ENCODE measurements around the gene GCDH.
"Not testable (repeated sequence)": the region's sequence is repeated elsewhere in the genome, so short reads cannot be mapped to it uniquely, and the experiment has no call there.

Gene GCDH

DNA sequence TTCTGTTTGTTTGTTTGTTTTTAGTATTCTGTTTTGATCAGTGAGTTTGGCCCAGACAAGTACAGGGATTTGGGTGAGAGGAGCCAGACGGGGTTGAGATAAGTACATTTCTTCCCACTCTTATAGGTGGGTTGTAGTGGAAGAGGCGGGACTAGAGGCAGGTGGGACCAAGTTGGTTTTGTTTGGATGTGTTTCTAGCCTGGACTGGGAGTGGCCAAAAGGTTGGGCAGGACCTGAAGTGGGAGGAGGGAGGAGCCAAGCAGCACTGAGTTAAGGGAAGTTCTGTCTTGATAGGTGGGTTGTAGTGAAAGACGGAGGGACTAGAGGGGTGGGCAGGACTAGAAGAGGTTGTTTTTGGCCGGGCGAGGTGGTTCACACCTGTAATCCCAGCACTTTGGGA is 18.7 kb upstream of the GCDH start:
- DNase-seq (ENCODE audit: low read depth in 3 of 3, low spot score in 1 of 3) = no peak

DNA sequence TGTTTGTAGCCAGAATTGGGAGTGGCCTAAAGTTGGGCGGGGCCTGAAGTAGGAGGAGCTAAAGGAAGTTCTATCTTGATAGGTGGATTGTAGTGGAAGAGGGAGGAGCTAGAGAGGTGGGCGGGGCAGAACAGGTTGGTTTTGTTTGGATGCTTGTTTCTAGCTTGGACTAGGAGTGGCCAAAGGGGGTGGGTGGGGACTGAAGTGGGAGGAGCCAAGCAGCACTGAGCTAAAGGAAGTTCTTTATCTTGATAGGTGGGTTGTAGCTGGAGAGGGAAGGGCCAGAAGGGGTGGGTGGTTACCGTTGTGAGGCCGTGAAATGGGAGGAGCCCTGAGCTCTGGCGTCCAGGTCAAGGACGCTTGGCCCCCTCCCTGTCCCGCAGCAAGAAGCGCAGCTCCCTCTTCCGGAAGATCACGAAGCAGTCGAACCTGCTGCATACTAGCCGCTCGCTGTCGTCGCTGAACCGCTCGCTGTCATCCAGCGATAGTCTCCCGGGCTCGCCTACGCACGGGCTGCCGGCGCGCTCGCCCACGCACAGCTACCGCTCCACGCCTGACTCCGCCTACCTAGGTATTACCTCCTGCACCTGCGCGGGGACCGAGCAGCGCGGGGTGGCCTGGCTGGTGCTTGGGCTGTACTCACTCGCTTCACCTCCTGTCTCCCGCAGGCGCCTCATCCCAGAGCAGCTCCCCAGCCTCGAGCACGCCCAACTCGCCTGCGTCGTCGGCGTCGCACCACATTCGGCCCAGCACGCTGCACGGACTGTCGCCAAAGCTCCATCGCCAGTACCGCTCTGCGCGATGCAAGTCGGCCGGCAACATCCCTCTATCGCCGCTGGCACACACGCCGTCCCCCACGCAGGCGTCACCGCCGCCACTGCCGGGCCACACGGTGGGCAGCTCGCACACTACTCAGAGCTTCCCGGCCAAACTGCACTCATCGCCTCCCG is 17.7 kb upstream of the GCDH start:
- no peak for DNase-seq (ENCODE audit: low read depth in 3 of 3, low spot score in 1 of 3)

DNA sequence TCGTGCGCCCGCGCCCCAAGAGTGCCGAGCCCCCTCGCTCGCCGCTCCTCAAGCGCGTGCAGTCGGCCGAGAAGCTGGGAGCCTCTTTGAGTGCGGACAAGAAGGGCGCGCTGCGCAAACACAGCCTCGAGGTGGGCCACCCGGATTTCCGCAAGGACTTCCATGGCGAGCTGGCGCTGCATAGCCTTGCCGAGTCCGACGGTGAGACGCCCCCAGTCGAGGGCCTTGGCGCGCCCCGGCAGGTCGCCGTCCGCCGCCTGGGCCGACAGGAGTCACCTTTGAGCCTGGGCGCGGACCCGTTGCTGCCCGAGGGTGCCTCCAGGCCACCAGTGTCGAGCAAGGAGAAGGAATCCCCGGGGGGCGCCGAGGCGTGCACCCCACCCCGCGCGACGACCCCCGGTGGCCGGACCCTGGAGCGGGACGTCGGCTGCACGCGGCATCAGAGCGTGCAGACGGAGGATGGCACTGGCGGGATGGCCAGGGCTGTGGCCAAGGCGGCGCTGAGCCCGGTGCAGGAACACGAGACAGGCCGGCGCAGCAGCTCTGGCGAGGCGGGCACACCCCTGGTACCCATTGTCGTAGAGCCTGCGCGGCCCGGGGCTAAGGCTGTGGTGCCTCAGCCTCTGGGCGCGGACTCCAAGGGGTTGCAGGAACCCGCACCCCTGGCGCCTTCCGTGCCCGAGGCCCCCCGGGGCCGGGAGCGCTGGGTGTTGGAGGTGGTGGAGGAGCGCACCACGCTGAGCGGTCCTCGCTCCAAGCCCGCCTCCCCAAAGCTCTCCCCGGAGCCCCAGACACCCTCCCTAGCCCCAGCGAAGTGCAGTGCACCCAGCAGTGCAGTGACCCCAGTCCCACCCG is 16.8 kb upstream of the GCDH start:
- no peak for DNase-seq (ENCODE audit: low read depth in 3 of 3, low spot score in 1 of 3)

DNA sequence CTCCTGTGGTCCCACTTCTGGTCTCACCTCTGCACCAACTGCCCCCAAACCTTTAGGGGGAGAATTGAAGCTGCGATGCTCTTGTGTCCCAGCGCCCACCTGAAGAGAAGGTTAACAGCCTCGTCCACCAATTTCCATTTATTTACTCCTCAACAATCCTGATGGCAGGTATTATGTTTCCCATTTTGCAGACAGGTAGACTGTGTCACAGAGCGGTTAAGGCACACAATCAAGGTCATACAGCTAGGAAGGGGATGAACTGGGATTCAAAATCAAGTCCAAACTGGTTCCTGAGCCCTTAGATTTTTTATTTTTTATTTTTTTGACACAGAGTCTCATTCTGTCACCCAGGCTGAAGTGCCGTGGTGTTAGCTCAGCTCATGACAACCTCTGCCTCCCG is 15.9 kb upstream of the GCDH start:
- DNase-seq (ENCODE audit: low read depth in 3 of 3, low spot score in 1 of 3) = no peak

DNA sequence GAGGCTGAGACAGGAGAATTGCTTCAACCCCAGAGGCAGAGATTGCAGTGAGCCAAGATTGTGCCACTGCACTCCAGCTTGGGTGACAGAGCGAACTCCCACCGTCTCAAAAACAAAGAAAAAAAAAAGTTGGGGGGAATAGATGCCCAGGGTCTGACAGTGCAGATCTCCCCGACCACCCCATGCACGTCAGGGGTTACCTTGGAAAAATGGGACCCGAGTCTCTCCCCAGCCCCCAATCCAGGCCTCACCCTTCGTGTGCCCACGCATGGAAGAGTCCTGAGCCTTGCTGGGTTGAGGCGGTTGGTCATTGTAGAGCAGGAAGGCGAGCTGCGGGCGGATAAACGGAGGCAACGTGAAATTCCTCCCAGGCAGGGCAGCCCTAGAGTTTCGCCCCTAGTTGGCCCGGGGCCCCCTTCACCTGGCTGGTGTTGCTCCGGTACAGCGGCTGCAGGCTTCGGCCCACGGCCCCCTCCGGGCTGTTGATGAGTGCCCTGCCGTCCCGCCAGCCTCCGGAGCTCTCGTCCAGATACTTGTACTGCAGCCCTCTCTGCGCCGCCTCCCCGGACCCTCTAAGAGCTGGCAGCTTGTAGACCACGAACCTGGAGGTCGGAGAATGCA is 10.3 kb upstream of the GCDH start:
- DNase-seq (ENCODE audit: low read depth in 3 of 3, low spot score in 1 of 3) = no peak

DNA sequence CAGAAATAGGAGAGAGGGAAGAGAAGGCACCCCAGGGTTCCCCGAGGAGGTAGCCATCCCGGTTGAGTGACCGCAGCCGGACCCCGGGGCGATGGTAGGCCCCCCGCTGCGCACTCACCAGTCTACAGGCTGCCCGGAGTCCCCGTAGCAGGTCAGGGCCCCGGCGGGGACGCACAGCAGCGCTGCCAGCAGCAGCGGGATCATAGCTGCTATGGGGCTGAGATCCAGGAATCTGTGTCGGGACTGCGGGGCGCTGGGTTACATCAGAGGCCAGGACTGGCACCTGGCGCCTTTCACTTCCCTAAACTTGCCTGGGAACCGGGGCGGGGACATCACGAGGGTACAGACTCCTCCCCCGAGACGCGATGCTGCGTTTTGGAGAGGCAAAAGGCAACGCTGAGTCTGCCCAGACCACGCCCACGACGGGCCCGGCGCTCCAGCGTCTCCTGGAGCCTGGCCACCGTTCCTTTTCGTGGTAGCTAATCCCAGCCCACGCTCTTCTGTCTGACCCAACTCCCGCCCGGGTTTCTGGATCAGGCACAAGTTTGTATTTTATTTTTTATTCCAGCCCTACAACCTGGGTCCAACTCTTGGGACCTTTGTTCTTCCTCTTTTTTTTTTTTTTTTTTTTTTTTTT is 9.7 kb upstream of the GCDH start, which contains the start of gene DNASE2:
Gene DNASE2, minus strand, starts transcription at position 278 of the 637 bp plus-strand sequence. Its CDS starts 74 bp downstream, at position 204.
- peak; percentile 69 to 78 (median 71) for DNase-seq (ENCODE audit: low read depth in 3 of 3, low spot score in 1 of 3)

DNA sequence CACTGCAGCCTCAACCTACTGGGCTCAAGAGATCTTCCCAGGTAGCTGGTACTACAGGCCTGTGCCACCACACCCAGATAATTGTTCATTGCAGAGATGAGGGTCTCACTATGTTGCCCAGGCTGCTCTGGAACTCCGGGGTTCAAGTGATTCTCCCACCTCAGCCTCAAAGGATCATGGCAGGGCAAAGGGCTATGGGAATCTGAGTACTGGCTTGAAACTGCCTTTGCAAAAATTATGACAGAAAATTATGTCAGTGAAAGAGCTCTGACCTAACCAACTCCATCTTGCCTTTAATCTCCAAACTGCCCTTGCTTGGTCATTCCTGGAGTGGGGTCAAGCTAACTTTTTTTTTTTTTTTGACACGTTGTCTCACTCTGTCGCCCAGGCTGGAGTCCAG is 8.4 kb upstream of the GCDH start:
- no peak for DNase-seq (ENCODE audit: low read depth in 3 of 3, low spot score in 1 of 3)

DNA sequence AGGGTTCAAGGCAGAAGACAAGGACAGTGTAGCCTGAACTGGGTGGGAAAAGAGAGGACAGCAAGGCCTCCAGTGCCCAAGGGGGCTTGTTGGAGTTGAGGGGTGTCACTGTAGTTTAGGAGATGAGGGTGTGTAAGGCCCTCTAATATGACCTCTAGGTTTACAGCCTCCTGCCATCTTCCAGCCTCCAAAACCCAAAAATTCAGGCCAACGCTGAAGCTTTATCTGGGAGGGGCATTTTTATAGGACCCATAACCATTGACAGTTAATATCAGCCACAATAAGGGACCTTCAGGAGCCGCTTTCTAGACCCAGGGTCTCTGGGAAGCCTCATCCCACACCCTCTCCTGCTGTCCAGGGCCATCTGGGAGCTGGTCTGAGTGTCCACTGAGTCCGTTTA is 6.8 kb upstream of the GCDH start:
- no peak for DNase-seq (ENCODE audit: low read depth in 3 of 3, low spot score in 1 of 3)

DNA sequence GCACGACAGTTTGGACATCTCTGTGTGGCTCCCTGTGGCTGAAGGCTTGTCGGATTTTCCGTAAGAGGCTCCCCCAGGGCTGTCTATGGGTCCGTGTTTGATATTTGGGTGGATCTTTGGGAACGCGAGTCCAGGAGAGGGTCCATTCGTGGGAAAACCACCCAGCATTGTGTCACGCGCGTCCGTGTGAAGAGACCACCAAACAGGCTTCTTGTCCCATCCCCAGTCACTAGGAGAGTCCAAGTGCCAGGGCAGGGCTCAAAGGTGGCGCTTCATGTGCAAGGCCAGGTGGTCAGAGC is 6.4 kb upstream of the GCDH start:
- DNase-seq (ENCODE audit: low read depth in 3 of 3, low spot score in 1 of 3) = no peak

DNA sequence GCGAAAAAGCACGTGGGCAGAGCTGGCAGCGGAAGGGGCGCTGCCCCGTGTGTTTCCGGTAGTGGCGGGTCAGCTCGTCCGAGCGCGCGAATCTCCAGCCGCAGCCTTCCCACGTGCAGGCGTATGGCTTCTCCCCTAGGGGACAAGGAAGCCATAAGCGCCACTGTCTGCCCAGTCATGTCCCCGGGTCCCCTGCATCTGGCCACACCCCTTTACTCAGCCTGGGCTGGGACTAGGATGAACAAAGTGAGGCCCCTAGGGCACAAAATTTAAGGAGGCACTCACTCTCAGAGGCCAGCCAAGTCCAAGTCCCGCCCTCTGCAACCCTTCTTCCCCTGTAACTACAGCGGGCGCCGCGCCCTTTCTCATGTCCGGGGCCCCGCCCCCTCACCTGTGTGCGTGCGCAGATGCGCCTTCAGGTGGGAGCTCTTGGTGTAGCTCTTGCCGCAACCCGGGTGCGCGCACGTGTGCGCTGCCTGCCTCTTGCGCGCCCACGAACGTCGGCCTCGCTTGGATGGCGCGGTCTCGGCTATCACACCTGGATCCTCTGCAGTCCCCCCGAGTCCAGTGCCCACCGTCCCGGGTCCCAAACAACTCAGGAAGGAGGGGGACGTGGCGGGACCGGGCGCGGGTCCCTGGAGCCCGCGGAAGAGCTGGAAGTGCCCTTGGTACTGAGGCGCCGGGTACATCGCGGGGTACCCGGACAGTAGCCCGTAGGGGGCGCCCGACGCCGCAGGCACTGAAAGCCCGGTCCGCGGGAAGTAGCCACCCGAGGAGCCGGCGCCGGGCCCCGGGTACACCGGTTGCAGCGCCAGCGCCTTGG is 5.8 kb upstream of the GCDH start:
- DNase-seq (ENCODE audit: low read depth in 3 of 3, low spot score in 1 of 3) = peak; percentile 60 to 85 (median 66)

DNA sequence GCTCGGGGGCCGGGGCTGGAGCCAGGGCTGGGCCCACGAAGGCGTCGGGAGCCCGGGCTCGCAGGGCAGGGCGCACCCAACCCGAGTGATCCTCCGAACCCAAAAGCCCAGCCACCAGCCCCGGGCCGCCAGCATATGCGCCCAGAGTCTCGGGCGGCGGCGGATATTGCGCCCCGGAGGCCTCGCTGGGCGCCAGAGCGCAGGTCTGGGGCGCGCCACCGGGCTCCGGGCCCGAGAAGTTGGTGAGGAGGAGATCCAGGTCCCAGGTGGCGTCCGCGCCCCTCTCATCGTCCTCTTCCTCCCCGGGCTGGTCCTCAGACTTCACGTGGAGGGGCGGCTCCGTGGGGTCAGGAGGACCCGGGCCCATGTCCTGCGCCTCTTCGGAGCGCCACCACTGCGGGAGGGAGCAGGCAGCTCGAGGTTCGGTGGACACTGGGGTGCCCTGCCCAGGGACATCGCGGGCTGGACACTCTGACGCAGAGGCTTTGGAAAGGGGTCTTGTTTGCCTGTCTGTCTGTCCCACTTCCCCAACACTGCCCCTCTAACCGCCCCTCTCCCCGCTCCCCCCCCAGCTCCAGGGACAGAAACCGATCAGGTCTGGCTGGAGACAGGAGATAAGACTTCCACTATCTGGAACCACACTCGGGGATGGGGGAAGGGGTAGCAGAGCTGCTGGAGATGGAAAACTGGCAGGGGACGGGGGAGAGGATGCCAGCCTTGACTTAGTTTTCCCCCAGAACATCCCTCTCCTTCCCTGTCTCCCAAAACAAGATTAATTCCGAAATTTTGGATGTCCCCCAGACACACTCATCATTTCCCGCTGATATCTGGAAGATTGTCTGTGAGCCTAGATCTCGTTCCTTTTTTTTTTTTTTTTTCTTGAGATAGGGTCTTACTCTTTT is 5.0 kb upstream of the GCDH start:
- no peak for DNase-seq (ENCODE audit: low read depth in 3 of 3, low spot score in 1 of 3)

DNA sequence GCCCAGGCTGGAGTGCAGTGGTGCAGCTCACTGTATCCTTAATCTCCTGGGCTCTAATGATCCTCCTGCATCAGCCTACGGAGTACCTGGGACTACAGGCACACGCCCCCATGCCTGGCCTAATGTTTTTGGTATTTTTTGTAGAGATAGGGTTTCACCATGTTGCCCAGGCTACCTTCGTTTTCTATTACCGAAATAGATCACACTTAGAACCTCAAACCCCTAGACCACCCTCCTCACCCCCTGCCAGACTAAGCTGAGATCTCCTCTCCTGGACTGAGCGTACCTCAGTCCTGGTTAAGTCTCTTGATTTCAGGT is 4.3 kb upstream of the GCDH start:
- DNase-seq (ENCODE audit: low read depth in 3 of 3, low spot score in 1 of 3) = no peak

DNA sequence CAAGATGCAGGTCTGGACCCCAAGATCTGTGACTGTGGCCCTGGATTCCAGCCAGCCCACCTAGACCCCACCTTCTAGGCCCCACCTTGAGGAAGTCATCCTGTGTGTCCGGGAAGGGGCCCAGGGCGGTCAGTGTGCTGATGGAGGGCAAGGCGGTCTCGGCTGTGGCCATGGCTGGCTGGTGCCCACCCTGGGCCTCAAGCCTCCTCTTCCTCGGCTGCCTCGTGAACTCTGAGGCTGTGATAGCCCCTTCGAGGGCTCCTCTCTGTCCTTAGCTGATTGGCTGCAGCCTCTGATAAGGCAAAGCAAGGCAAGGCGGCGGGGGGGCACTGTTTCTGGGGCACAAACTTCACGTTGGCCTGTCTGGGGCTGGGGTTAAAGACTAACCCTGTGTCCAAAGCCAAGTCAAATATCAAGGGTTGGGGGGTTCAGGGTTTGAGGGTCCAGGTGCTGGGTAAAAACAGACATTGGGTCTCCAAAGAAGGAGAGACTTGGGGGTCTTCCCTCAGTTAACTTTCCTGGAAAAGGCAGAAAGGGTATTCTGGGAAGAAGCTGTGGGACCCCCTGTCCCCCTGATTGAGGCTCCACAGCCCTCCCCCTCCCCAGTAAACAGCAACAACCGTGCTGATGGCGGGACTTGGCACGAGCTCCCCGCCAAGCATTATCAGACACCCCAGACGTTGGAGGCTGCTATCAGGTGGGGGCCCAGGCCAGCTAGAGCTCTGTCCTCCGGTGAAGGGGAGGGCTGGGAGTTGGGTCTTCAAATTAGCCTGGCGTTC is 3.8 kb upstream of the GCDH start, which contains the start of gene KLF1:
Gene KLF1, minus strand, starts transcription at position 233 of the 779 bp plus-strand sequence. Its CDS starts 61 bp downstream, at position 172.
- no peak for DNase-seq (ENCODE audit: low read depth in 3 of 3, low spot score in 1 of 3)

DNA sequence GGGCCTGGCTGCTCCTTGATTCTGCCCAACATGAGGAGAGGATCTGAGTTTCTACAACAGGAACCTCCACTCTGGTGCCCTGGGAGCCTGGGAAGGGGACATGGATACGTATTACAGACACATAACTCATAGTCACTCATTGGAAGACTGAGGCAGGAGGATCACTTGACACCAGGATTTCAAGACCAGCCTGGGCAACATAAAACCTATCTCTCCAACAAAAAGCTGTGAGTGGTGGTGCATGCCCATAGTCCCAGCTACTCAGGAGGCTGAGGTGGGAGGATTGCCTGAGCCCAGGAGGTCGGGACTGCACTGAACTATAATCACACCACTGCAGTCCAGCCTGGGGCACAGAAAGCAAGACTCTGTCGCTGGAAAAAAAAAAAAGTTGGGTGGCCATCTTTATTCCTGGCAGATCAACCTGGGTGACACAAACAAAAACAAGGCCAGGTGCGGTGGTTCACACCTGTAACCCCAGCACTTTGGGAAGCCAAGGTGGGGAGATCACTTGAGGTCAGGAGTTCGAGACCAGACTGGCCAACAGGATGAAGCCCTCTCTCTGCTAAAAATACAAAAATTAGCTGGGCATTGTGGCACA is 2.9 kb upstream of the GCDH start:
- no peak for DNase-seq (ENCODE audit: low read depth in 3 of 3, low spot score in 1 of 3)

DNA sequence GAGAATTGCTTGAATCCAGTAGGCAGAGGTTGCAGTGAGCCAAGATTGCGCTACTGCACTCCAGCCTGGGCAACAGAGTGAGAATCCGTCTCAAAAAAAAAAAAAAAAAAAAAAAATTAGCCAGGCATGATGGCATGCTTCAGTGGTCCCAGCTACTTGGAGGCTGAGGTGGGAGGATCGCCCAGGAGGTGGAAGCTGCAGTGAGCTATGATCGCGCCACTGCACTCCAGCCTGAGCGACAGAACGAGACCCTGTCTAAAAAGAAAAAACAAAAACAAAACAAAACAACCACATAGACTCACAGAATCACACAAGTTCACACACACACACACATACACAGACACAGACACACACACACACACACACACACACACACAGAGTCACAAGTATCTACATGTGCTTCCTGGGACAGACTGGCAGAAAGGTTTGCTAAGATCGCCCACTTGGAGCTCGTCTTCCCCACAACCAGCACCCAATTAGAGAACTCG is 617 bp upstream of the GCDH start:
- not testable (repeated sequence) for DNase-seq (ENCODE audit: low read depth in 3 of 3, low spot score in 1 of 3)

DNA sequence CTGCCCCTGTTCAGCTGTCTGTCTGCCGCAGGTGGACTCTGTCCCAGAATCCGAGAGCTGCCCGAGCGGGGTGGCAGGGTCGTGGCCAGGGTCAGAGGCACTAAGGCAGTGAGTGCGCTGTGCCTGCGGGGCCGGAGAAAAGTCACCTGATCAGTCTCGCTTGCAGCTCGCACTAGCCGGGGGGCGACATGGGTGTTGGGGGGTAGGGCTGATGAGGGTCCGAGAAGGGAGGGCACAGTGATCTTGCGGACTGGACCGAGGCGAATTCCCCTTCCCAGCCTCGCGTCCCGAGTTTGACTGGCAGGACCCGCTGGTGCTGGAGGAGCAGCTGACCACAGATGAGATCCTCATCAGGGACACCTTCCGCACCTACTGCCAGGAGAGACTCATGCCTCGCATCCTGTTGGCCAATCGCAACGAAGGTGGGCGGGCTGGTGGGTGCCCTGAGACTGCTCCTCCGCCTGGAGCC is 627 bp downstream of the GCDH start:
- DNase-seq (ENCODE audit: low read depth in 3 of 3, low spot score in 1 of 3) = no peak

DNA sequence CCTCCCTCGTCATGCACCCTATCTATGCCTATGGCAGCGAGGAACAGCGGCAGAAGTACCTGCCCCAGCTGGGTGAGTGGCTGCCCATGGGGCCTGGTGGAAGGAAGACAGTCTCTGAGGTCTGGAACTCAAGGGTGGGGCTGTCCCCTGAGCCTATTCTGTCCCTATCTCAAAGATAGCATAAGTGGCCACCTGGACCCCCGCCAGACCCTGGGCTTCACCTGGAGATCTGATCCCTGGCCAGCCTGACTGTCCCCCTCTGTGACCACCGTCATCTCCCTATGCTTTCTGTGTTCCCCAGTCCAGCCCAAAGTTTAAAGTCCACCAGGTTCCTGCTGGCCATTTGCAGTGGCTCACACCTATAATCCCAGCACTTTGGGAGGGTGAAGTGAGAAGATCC is 2.6 kb downstream of the GCDH start:
- DNase-seq (ENCODE audit: low read depth in 3 of 3, low spot score in 1 of 3) = no peak

DNA sequence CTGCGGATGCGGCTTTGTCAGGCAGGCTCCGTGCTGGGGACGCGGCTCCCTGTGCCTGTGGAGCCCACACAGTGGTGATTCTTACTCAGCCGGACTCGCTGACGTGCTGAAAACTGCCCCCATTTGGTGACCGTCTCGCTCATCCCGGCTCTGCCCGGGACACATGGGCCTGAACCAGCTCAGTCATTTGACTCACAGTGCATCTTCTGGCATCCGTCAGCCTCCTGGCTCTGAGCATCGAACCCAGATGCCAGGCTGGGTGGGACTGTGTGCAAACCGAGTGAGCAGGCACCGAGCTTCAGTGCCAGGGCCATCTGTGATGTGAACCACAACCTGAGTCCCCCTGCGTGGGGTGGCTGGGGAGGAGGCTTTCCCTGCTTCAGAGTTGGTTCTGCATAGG is 5.5 kb downstream of the GCDH start:
- no peak for DNase-seq (ENCODE audit: low read depth in 3 of 3, low spot score in 1 of 3)
